HEK293 (cell line): Measurements from ENCODE around the gene GPR141.

Source experiments
- CTCF ChIA-PET: fragments of 350-600 bp; formaldehyde crosslinking; extraction: SDS; loops from one replicate; lab custom pipeline; 2021; ENCODE audit warnings: antibody characterized with exemption; lab: Yijun Ruan, JAX
- POLR2A ChIA-PET: fragments of 300-600 bp; formaldehyde crosslinking; extraction: SDS; loops from one replicate; lab custom pipeline; 2020; ENCODE audit warnings: antibody characterized with exemption, inconsistent platforms; lab: Yijun Ruan, JAX
- H3K27ac ChIP-seq: fragments of 200-500 bp; sonication (Bioruptor generic); 2 replicates; pipeline ENCODE4 v1.5.1; 2014; ENCODE audit warnings: low read depth, low read length, control low read depth, inconsistent platforms; ENCODE audit errors: extremely low read depth
- H3K36me3 ChIP-seq, 2 experiments: fragments of 200-500 bp in 1 of 2; sonication (Bioruptor generic) in 1 of 2; 1 replicate in 1 of 2; 2 replicates in 1 of 2; pipeline ENCODE4 v1.5.1; 2014 to 2017; ENCODE audit warnings: inconsistent platforms in 2 of 2, low read length in 2 of 2; ENCODE audit not compliant: control insufficient read depth in 2 of 2, insufficient read depth in 1 of 2
- H3K4me1 ChIP-seq: fragments of 200-500 bp; sonication (Bioruptor generic); 2 replicates; pipeline ENCODE4 v1.5.1; 2014; ENCODE audit warnings: mild to moderate bottlenecking, low read length, inconsistent platforms; ENCODE audit not compliant: control insufficient read depth, insufficient read depth
- H3K4me3 ChIP-seq: 2 replicates; pipeline ENCODE4 v1.5.1; 2011; ENCODE audit warnings: low read depth, mild to moderate bottlenecking, control low read depth, low read length, moderate library complexity
- H3K9me3 ChIP-seq: fragments of 200-500 bp; sonication (Bioruptor generic); 2 replicates; pipeline ENCODE4 v1.5.1; 2014; ENCODE audit warnings: low read depth, low read length, inconsistent platforms; ENCODE audit not compliant: control insufficient read depth, insufficient read depth
- PATZ1 ChIP-seq: fragments of 450-650 bp; formaldehyde crosslinking; IDR thresholded peaks from 2 replicates; pipeline ENCODE4 v1.5.1; 2016; ENCODE audit warnings: missing biosample characterization, missing genetic modification characterization
- PRDM1 ChIP-seq: fragments of 450-650 bp; formaldehyde crosslinking; IDR thresholded peaks from 2 replicates; pipeline ENCODE4; 2016; ENCODE audit warnings: missing biosample characterization, missing genetic modification characterization
- SETDB1 ChIP-seq: IDR thresholded peaks from one replicate; pipeline ENCODE4 v1.6.1; 2017; ENCODE audit warnings: mild to moderate bottlenecking, low read length, moderate library complexity, mixed read lengths; ENCODE audit not compliant: insufficient read length
- SP2 ChIP-seq: fragments of 450-650 bp; formaldehyde crosslinking; IDR thresholded peaks from 2 replicates; pipeline ENCODE4 v1.5.1; 2016; ENCODE audit warnings: missing biosample characterization, missing genetic modification characterization
- SP3 ChIP-seq: fragments of 450-650 bp; formaldehyde crosslinking; IDR thresholded peaks from 2 replicates; pipeline ENCODE4 v1.5.1; 2016; ENCODE audit warnings: missing biosample characterization, missing genetic modification characterization
- YY2 ChIP-seq: fragments of 450-650 bp; formaldehyde crosslinking; IDR thresholded peaks from 2 replicates; pipeline ENCODE4 v1.5.1; 2016; ENCODE audit warnings: missing biosample characterization, missing genetic modification characterization
- ZBTB7A ChIP-seq: fragments of 450-650 bp; formaldehyde crosslinking; IDR thresholded peaks from 2 replicates; pipeline ENCODE4 v1.5.1; 2016; ENCODE audit warnings: low read depth, missing biosample characterization, missing genetic modification characterization
- ZFP41 ChIP-seq: fragments of 450-650 bp; formaldehyde crosslinking; IDR thresholded peaks from 2 replicates; pipeline ENCODE4 v1.5.1; 2016; ENCODE audit warnings: missing biosample characterization, missing genetic modification characterization, borderline replicate concordance
- ZNF121 ChIP-seq: fragments of 450-650 bp; formaldehyde crosslinking; IDR thresholded peaks from 2 replicates; pipeline ENCODE4 v1.5.1; 2016; ENCODE audit warnings: missing biosample characterization, missing genetic modification characterization
- ZNF138 ChIP-seq: fragments of 450-650 bp; formaldehyde crosslinking; IDR thresholded peaks from 2 replicates; pipeline ENCODE4 v1.5.1; 2016; ENCODE audit warnings: missing biosample characterization, missing genetic modification characterization, borderline replicate concordance
- ZNF2 ChIP-seq: fragments of 450-650 bp; formaldehyde crosslinking; IDR thresholded peaks from 2 replicates; pipeline ENCODE4 v1.5.1; 2016; ENCODE audit warnings: missing biosample characterization, missing genetic modification characterization
- ZNF221 ChIP-seq: fragments of 450-650 bp; formaldehyde crosslinking; IDR thresholded peaks from 2 replicates; pipeline ENCODE4 v1.5.1; 2017; ENCODE audit warnings: missing biosample characterization, missing genetic modification characterization, borderline replicate concordance
- ZNF404 ChIP-seq: fragments of 450-650 bp; formaldehyde crosslinking; IDR thresholded peaks from 2 replicates; pipeline ENCODE4 v1.5.1; 2017; ENCODE audit warnings: missing biosample characterization, missing genetic modification characterization
- ZNF501 ChIP-seq: fragments of 450-650 bp; formaldehyde crosslinking; IDR thresholded peaks from 2 replicates; pipeline ENCODE4 v1.5.1; 2016; ENCODE audit warnings: missing biosample characterization, missing genetic modification characterization
- ZNF521 ChIP-seq: fragments of 450-650 bp; formaldehyde crosslinking; IDR thresholded peaks from 2 replicates; pipeline ENCODE4 v1.5.1; 2017; ENCODE audit warnings: missing biosample characterization, mild to moderate bottlenecking, missing genetic modification characterization
- ZNF548 ChIP-seq: fragments of 450-650 bp; formaldehyde crosslinking; IDR thresholded peaks from 2 replicates; pipeline ENCODE4 v1.5.1; 2016; ENCODE audit warnings: missing biosample characterization, missing genetic modification characterization
- ZNF585B ChIP-seq: fragments of 450-650 bp; formaldehyde crosslinking; IDR thresholded peaks from 2 replicates; pipeline ENCODE4 v1.5.1; 2016; ENCODE audit warnings: missing biosample characterization, missing genetic modification characterization
- ZNF701 ChIP-seq: fragments of 450-650 bp; formaldehyde crosslinking; IDR thresholded peaks from 2 replicates; pipeline ENCODE4 v1.5.1; 2016; ENCODE audit warnings: missing biosample characterization, missing genetic modification characterization
- ZNF785 ChIP-seq: fragments of 450-650 bp; formaldehyde crosslinking; IDR thresholded peaks from 2 replicates; pipeline ENCODE4 v1.5.1; 2016; ENCODE audit warnings: missing biosample characterization, missing genetic modification characterization
- ZNF792 ChIP-seq: fragments of 450-650 bp; formaldehyde crosslinking; IDR thresholded peaks from 2 replicates; pipeline ENCODE4 v1.5.1; 2016; ENCODE audit warnings: missing biosample characterization, missing genetic modification characterization
- TF ChIP-seq, protein P1 (sequence below): fragments of 450-650 bp; formaldehyde crosslinking; IDR thresholded peaks from 2 replicates; pipeline ENCODE4 v1.5.1; 2017; ENCODE audit warnings: missing biosample characterization, missing genetic modification characterization

The GPR141 gene

DNA sequence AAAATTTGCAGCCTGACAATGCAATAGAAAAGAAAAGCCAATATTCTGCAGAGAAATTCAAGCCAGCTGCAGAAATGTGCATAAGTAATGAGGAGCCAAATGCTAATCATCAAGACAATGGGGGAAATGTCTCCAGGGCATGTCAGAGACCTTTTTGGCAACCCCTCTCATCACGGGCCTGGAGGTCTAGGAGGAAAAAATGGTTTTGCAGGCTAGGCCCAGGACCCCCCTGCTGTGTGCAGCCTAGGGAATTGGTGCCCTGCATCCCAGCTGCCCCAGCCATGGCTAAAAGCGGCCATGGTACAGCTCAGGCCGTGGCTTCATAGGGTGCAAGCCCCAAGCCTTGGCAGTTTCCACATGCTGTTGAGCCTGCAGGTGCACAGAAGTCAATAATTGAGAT, 92.4 kb downstream of the GPR141 start:
- ChIA-PET CTCF (no interaction called here), POLR2A (no interaction called here)
- Histone ChIP-seq H3K9me3 (no peaks in the 10 kb centered on the region), H3K27ac (no peak overlapping the region), H3K36me3 (no peaks in the 10 kb centered on the region), H3K4me3 (no peak overlapping the region), H3K4me1 (no peaks in the 10 kb centered on the region)
- TF ChIP-seq SETDB1 (peak; percentile 36), ZNF585B (tag by site-specific recombination) (peak; percentile 84), ZNF121 (tag by site-specific recombination) (no peak)
- TF ChIP-seq, all 188 proteins: peak for 2

- CTCF ChIA-PET: interaction anchor here (0.6 kb wide), 1 partner anchor 548 kb away, joined by 4 read pairs; no protein-coding TSS in a partner anchor
- POLR2A ChIA-PET: no interaction called here
Measured at GRCh38 chr7:37781156-37781555, 97.6 kb downstream of the GPR141 start.

GRCh38 chr7:37782166-37782565, 98.6 kb downstream of the GPR141 start:
- Histone ChIP-seq H3K4me3 (no peak overlapping the region), H3K36me3 (no peaks in the 10 kb centered on the region), H3K9me3 (no peaks in the 10 kb centered on the region), H3K4me1 (no peaks in the 10 kb centered on the region), H3K27ac (no peak overlapping the region)
- no peak for TF ChIP-seq YY2 (tag by site-specific recombination)
- CTCF ChIA-PET: no interaction called here
- POLR2A ChIA-PET: no interaction called here

More at GRCh38 chr7:37781156-37781555, 97.6 kb downstream of the GPR141 start:
- TF ChIP-seq ZNF138 (tag by site-specific recombination) (no peak), ZBTB7A (no peak), ZFP41 (tag by site-specific recombination) (no peak), SP2 (tag by site-specific recombination) (no peak), ZNF785 (tag by site-specific recombination) (no peak), ZNF404 (tag by site-specific recombination) (no peak), ZNF501 (no peak), ZNF521 (no peak), SP3 (tag by site-specific recombination) (no peak), ZNF792 (tag by site-specific recombination) (no peak), ZNF701 (tag by site-specific recombination) (no peak), ZNF548 (tag by site-specific recombination) (no peak), ZNF221 (no peak), PATZ1 (tag by site-specific recombination) (no peak), PRDM1 (tag by site-specific recombination) (no peak), ZNF2 (tag by site-specific recombination) (no peak)
- TF ChIP-seq, protein P1, sequence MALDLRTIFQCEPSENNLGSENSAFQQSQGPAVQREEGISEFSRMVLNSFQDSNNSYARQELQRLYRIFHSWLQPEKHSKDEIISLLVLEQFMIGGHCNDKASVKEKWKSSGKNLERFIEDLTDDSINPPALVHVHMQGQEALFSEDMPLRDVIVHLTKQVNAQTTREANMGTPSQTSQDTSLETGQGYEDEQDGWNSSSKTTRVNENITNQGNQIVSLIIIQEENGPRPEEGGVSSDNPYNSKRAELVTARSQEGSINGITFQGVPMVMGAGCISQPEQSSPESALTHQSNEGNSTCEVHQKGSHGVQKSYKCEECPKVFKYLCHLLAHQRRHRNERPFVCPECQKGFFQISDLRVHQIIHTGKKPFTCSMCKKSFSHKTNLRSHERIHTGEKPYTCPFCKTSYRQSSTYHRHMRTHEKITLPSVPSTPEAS: no peak
- Histone ChIP-seq H3K27ac (no peak overlapping the region), H3K4me3 (no peak overlapping the region), H3K4me1 (no peaks in the 10 kb centered on the region), H3K36me3 (no peaks in the 10 kb centered on the region), H3K9me3 (no peaks in the 10 kb centered on the region)
